ENCODE results near the gene OR6J1.
"Not testable (repeated sequence)": the region's sequence is repeated elsewhere in the genome, so short reads cannot be mapped to it uniquely, and the experiment has no call there.

OR6J1 gene

DNA sequence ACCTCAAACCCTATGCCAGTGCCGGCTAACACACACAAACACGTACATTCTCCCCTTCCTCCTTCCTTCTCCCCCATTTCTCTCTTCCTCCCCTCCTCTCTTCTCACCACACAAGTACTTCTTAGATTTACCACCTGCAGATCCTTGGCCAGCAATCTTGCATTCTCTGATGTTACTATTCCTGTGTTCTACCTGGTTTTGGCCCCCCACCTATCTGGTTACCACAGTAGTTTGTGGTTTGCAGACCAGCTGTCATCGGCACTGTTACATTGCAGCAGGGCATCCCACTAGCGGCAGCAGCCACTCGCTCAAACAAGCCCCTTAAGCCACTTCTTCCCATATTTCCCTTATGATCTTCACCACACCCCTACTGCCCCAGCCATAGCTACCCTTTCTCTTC, 42.2 kb downstream of the OR6J1 start:
- no peak for DNase-seq

GRCh38 chr14:22601456-22601855, 42.7 kb downstream of the OR6J1 start:
- no peak for DNase-seq

DNA sequence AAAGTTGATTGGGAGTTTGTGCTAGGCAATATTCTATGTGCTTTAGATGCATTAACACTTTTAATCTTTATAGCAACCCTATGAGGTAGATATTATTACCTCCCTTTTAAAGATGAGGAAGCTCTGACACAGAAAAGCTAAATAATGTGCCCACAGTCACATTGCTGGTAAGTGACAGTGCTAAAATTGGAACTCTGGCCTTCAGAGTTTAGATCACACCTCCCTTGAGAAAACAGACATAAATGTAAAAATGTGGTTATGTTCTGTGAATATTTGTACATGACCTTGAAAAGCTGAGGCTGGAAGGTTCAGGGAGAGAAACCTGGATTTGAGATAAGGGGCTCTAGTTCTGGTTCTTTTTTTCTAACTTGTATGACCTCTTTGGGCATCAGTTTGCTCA, 44.1 kb downstream of the OR6J1 start:
- DNase-seq = no peak

- no peak for DNase-seq
Measured at GRCh38 chr14:22599349-22599748, 44.8 kb downstream of the OR6J1 start.

GRCh38 chr14:22598896-22599244, 45.3 kb downstream of the OR6J1 start:
- no peak for DNase-seq

- DNase-seq = no peak
Measured at GRCh38 chr14:22598099-22598895, 45.9 kb downstream of the OR6J1 start, which contains the start of gene ABHD4. Gene ABHD4 (plus strand): TSS chr14:22598300. CDS start chr14:22598307, 7 bp downstream.

DNA sequence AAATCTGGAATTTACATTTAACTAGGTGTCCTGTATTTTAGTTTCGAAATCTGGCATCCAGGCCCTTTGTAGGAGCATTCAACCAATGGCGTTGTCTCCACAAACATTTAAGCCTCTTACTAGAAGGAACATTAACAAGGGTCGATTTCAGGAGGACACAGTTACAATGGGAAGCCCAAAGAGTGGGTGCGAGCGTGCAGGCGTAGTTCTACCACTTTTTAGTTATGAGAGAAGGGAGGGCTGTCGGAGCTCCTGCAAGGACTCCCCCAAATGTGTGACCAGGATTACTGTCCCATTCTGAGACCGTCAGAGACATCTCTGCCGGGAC, 46.4 kb downstream of the OR6J1 start:
- DNase-seq = no peak

DNA sequence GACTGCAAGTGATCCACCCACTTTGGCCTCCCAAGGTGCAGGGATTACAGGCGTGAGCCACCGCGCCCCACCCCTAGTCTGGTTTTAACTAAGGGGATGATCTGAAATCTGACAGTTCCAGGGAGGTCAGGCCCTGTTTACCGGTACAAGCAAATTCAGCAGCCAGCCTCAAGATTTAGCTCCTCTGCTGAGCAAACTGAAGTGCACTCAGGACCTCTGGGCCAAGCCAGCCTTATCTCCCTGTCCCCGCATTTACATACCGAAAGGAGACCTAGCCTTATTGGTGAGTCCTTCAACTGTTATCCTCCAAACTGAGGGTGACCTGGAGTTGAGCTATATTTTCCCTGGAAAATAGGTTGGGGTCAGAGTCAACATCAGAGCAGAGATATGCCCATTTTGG, 46.9 kb downstream of the OR6J1 start:
- no peak for DNase-seq

- no peak for DNase-seq
Measured at GRCh38 chr14:22596354-22596879, 47.7 kb downstream of the OR6J1 start.

GRCh38 chr14:22594156-22594716, 49.9 kb downstream of the OR6J1 start:
- no peak for DNase-seq

DNA sequence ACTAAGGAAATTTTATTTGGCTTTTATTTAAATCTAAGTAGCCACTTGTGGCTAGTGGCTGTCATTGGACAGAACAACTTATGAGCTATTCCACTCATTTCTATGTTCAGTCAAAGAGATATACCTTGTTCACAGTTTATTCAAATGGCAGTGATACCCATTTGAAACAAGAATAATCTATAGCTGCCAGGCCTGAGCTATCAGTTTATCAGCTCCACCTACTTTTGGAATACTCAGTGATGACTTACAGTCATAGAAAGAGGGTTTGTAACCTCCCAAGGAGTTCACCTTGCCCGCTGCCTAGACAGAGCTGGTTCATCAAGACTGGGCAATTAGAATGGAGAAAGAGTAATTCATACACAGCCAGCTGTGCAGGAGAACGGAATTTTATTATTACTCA, 50.6 kb downstream of the OR6J1 start:
- no peak for DNase-seq

DNA sequence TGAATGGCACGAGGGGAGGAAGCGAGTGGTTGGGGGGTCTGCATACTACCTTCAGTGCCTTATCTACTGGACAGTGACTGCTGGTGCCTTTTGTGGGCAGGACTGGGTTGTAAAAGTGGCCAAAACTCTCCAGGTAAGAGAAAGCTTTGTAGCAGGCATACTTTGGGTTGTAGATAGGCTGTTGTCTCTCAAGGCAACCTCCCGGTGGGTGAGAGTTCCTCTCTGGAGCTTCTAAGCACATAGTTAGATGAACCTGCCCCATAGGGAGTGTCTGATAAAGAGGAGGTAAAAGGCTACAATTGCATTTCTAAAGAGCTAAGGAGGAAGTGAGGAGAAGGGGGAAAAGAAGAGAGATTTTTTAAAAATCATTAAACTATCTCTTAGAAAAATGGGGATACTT, 51.0 kb downstream of the OR6J1 start:
- no peak for DNase-seq

DNA sequence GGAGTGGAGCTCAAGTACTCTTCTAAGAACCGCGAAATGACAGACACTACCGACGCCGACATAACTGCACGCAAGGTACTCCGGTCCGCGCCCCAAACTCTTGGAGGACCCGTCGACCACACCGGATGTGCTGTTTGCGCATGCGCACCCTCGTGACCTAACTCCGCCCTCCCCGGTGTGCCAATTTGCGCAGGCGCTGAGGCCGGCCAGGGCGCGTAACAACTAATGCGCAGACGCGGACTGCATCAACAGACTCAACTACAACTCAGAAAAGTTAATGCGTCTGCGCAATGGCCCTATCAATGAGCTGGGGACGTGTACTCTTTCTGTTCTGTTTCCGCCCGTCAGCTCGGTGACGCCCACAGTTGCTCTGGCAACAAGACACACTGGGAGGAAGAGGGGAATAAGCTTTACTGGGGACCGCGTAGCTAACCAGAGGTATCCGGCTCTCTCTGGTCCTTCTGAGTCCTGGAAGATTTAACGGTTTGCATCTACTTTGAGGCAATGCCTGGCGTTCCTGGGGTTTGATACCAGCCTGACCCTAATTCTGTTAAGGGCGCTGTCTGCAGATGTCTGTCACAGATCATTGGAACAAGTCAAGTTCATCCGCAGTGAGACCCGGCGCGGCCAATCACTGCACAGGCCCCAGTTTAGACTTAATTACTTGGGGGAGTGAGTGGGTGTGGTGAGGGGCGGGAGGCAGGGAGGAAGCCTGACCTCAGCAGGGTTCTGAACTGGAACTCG, 54.9 kb downstream of the OR6J1 start, which contains the start of gene DAD1:
DAD1 (minus strand) TSS at position 129 of the 744 bp plus-strand sequence; CDS start at position 62, 67 bp downstream.
- DNase-seq = peak; percentile 100

DNA sequence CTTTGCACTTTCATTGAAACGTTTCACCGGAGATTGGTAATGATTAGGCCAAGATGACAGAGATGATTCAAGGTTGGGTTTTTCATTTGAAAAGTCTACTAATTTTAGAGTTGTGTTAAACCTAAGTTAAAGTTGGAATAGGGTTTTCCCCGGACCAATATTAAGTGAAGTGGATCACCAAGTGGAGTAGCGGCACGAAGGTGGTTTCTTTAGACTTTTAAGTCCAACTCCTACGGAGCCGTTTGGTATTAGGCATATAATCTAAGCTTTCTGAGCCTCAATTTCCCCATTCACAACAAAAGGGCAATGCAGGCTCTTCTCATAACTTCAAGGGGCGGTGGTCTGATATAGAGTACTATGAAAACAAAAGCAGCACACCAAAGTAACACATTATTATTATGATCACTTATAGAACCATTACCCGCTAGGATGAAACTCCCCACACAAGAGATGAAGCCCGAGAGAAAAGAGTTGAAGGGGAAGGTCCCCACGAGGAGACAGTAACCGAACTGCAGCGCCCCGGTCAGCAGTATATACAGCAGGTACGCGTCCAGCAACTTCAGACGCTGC, 55.5 kb downstream of the OR6J1 start:
- no peak for DNase-seq

DNA sequence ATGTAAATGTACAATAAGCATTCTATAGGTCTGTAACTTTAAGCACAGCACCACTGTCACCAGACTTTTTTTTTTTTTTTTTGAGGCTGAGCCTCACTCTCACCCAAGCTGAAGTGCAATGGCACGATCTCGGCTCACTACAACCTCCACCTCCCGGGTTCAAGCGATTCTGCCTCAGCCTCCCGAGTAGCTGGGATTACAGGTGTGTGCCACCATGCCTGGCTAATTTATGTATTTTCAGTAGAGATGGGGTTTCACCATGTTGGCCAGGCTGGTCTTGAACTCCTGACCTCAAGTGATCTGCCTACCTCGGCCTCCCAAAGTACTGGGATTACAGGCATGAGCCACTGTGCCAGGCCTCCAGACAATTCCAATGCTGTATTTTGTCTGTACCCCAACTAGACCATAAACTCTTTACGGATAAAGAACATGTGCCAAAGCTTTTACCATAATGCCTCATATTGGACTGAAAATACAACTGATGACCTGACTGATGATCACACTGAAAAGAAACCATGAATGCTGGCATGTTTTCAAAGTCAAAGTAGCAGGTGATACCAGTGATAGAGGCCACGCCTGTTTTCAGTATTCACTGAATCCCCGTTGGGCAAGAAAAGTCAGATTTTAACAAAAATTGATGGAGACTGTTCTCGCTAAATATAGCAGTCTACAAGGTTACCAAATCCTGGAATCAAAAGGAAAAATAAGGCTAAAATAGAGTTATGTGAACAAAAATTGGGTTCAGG, 56.3 kb downstream of the OR6J1 start:
- DNase-seq = not testable (repeated sequence)

- no peak for DNase-seq
Measured at GRCh38 chr14:22587247-22587646, 56.9 kb downstream of the OR6J1 start.

DNA sequence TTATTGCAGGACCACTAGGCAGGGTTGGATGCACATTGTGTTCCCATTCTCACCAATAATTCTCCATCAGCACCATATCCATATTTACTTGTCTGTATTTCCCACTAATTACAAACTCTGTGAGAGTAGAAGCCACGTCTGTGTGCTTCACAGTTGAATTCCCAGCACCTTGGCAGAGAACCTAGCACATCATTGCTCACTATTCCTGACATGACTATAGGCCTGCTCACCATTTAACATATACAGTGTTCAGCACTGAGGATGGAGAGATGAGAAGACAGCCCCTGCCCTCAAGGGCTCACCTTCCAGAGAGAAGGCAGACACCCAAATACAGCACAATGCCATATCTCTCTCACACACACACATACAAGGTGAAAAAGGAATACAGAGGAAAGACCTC, 60.2 kb downstream of the OR6J1 start:
- no peak for DNase-seq
